Astrocyte of the spinal cord (primary cell): Measurements from ENCODE around the gene CBLC.
A peak's percentile ranks its signal among the peaks of the same experiment; 100 is the strongest.

ENCODE experiments used
- DNase-seq: peaks from one replicate; pipeline ENCODE4 v3.0.0; 2011; ENCODE audit warnings: low read depth, low spot score
- H3K4me3 ChIP-seq: 2 replicates; pipeline ENCODE4 v1.5.1; 2011; ENCODE audit warnings: low read depth, mild to moderate bottlenecking, low read length, moderate library complexity
- in situ Hi-C: cut with HindIII; loops from 2 replicates; pipeline ENCODE4 v1.10.0; 2017; ENCODE audit warnings: low sequenced_read_pairs
- TF ChIP-seq, protein P1 (sequence below): IDR thresholded peaks from 2 replicates; pipeline ENCODE4 v1.5.1; 2012; ENCODE audit warnings: low read depth, mild to moderate bottlenecking, low read length, inconsistent platforms

CBLC gene

DNA sequence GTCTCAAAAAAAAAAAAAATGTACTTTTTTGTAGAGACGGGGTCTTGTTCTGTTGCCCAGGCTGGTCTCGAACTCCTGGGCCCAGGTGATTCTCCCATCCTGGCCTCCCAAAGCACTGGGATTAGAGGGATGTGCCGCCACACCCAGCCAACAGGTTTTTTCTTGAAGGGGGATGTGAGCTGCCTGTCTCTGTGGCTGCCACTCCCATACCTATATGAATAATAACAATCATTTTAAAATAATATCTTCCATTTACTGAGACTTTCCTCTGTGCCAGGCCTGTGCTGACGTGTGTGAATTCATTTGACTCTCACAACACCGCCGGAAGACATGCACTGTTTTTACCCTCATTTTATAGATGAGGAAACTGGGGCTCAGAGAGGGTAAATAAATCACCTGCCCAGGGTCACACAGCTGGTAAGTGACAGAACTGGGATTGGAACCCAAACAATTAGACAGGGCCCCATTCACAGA lies 36.4 kb upstream of the CBLC start:
- TF ChIP-seq, protein P1, sequence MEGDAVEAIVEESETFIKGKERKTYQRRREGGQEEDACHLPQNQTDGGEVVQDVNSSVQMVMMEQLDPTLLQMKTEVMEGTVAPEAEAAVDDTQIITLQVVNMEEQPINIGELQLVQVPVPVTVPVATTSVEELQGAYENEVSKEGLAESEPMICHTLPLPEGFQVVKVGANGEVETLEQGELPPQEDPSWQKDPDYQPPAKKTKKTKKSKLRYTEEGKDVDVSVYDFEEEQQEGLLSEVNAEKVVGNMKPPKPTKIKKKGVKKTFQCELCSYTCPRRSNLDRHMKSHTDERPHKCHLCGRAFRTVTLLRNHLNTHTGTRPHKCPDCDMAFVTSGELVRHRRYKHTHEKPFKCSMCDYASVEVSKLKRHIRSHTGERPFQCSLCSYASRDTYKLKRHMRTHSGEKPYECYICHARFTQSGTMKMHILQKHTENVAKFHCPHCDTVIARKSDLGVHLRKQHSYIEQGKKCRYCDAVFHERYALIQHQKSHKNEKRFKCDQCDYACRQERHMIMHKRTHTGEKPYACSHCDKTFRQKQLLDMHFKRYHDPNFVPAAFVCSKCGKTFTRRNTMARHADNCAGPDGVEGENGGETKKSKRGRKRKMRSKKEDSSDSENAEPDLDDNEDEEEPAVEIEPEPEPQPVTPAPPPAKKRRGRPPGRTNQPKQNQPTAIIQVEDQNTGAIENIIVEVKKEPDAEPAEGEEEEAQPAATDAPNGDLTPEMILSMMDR, result no peak
- DNase-seq, result no peak
- in situ Hi-C loops, result no loop called here
- H3K4me3 ChIP-seq, result no peak overlapping the region

DNA sequence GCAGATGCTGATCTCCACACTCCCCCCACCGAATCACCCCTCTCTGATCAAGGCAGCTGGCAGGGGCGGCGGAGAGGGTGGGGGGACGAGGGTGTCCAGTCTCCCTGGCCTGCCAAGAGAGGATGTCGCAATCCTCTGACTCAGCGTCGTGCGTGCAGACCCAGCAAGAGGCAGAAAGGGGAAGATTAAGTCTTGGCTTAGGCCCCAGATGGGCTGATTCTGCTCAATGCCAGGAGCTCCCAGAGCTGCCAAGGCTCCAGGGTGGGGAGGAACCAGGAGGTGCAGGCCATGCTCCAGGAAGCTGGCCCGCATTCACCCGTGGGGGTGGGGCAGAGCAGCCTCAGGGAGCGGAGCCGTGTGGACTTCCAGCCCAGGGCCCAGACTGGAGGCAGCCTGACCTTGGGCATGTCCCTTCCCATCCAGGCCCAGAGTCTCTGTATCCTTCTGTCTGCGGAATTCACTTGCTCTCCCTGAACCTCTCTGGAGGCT lies 35.8 kb upstream of the CBLC start:
- TF ChIP-seq, protein P1, result no peak
- H3K4me3 ChIP-seq, result no peak overlapping the region
- peak; percentile 98 for DNase-seq
- in situ Hi-C loops, result no loop called here

DNA sequence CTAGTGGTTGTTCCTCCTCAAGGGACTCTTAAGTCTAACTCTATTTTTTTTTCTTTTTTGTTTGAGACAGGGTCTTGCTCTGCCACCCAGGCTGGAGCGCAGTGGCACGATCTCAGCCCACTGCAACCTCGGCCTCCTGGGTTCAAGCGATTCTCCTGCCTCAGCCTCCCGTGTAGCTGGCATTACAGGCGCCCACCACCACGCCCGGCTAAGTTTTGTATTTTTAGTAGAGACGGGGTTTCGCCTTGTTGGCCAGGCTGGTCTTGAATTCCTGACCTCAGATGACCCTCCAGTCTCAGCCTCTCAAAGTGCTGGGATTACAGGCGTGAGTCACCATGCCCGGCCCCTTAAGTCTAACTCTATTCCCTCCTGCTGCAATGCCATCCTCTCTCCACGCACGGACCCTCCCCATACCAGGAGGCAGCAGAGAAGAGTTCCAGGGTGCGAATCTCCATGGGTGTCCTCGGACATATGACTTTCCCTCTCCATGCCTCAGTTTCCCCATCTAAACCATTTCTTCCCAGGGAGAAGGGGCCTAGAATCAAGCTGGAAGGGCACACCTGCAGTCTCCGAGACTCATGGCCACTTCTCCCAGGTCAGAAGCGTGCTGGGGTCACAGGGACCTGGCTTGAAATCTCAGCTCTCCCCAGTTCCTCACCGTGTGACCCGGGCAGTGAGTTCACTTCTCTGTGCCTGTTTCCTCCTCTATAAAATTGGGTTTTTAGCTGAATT lies 35.2 kb upstream of the CBLC start:
- no peak for DNase-seq
- H3K4me3 ChIP-seq, result no peak overlapping the region
- TF ChIP-seq, protein P1, result no peak
- in situ Hi-C loops, result no loop called here

DNA sequence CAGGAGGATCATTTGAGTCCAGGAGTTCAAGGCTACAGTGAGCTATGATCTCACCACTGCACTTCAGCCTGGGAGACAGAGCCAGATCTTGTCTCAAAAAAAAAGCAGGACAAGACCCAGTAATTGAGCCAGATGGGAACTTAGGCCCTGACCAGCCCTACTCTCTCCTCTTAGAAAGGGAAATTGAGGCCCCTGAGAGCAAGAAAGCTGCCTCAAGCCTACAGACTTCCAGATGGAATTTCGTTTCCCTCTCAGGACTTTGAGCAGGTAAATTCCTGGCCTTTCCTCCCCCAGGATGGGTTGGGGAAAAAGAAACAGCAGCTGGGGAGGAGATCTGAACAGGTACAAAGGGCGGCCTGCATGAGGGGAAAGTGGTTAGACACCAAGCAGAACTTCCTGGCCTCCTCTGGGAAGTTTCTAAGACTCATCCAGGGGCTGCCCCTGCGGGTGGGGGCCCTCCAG lies 32.8 kb upstream of the CBLC start:
- no peak for DNase-seq
- TF ChIP-seq, protein P1, result no peak
- H3K4me3 ChIP-seq, result no peak overlapping the region
- in situ Hi-C loops, result no loop called here

DNA sequence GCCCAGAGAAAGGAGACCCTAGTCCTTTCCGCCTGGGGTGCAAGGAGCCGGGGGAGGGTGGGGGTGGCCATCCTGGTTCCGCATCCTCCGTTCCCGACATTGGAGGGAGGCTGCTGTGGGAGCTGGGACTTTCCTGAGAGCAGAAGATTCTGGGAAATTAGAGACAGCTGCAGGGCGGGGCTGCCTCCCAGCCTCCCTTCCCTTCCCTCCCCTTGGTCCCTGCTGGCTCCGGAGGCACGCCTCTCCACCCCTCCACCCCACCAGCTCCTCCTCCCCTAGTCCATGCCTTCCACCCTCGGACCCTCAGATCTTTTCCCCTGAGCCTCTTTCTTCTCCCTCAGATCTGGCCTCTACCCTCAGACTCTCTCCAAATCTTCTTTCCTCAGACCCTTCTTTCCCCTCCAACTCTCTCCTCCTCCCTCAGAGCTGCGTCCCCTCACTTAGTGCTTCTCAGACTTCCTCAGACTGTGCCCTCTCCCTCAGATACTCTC lies 32.3 kb upstream of the CBLC start:
- no peak overlapping the region for H3K4me3 ChIP-seq
- DNase-seq, result peak; percentile 73
- in situ Hi-C loops, result no loop called here
- TF ChIP-seq, protein P1, result no peak

DNA sequence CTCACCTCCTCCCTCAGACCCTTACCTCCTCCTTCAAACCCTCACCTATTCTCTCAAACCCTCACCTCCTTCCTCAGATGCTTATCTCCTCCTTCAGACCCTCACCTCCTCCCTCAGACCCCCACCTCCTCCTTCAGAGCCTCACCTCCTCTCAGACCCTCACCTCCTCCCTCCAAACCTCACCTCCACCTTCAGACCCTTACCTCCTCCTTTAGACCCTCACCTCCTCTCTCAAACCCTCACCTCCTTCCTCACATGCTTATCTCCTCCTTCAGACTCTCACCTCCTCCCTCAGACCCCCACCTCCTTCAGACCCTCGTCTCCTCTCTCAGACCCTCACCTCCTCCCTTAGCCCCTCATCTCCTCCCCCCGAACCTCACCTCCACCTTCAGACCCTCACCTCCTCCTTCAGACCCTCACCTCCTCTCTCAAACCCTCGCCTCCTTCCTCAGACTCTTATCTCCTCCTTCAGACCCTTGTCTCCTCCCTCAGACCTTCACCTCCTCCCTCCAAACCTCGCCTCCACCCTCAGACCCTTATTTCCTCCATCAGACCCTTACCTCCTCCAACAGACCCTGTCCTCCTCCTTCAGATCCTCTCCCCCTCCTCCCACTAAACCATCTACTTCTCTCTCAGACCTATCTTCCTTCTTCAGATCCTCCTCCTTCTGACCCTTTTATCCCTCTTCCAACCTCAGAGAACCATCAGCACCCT lies 31.6 kb upstream of the CBLC start:
- TF ChIP-seq, protein P1, result no peak
- in situ Hi-C loops, result no loop called here
- no peak for DNase-seq
- H3K4me3 ChIP-seq, result no peak overlapping the region
